ENCODE data around the gene DNASE1L1.

The DNASE1L1 gene

GRCh38 chrX:154365997-154366665 is 42.9 kb downstream of the DNASE1L1 start:
- peak overlapping the region; percentile 30 for H3K4me3 ChIP-seq (ENCODE audit: low read depth, low read length)
- POLR2A ChIA-PET, result interaction anchor here (1.1 to 2.9 kb wide), 2 partner anchors 9 to 12 kb away, joined by 3 to 16 read pairs; no protein-coding TSS in a partner anchor
- no peak for TF ChIP-seq CTCF (IDR thresholded peaks at IDR 0.05; ENCODE audit: insufficient read depth, low read length, missing control alignments)
- CTCF ChIA-PET, result no interaction called here
- DNase-seq (ENCODE audit: low read depth, low spot score), result no peak

GRCh38 chrX:154365052-154365600 is 43.9 kb downstream of the DNASE1L1 start:
- CTCF ChIA-PET, result no interaction called here
- TF ChIP-seq CTCF (IDR thresholded peaks at IDR 0.05; ENCODE audit: insufficient read depth, low read length, missing control alignments), result no peak
- no peak for DNase-seq (ENCODE audit: low read depth, low spot score)
- no peak overlapping the region for H3K4me3 ChIP-seq (ENCODE audit: low read depth, low read length)
- POLR2A ChIA-PET, result interaction anchor here (1.1 to 2.9 kb wide), 2 partner anchors 8 to 11 kb away, joined by 3 to 16 read pairs; no protein-coding TSS in a partner anchor

GRCh38 chrX:154363706-154364439 is 45.2 kb downstream of the DNASE1L1 start:
- POLR2A ChIA-PET, result no interaction called here
- TF ChIP-seq CTCF (IDR thresholded peaks at IDR 0.05; ENCODE audit: insufficient read depth, low read length, missing control alignments), result no peak
- CTCF ChIA-PET, result no interaction called here
- no peak for DNase-seq (ENCODE audit: low read depth, low spot score)
- no peak overlapping the region for H3K4me3 ChIP-seq (ENCODE audit: low read depth, low read length)

- TF ChIP-seq CTCF (IDR thresholded peaks at IDR 0.05; ENCODE audit: insufficient read depth, low read length, missing control alignments), result no peak
- no peak for DNase-seq (ENCODE audit: low read depth, low spot score)
- H3K4me3 ChIP-seq (ENCODE audit: low read depth, low read length), result no peak overlapping the region
- ChIA-PET CTCF (interaction anchor here (2.7 kb wide), 1 partner anchor 11 kb away, joined by 9 read pairs; no protein-coding TSS in a partner anchor), POLR2A (no interaction called here)
Measured at GRCh38 chrX:154362085-154362742, 46.8 kb downstream of the DNASE1L1 start.

- no peak for DNase-seq (ENCODE audit: low read depth, low spot score)
- POLR2A ChIA-PET, result interaction anchor here (0.9 kb wide), 1 partner anchor 11 kb away, joined by 3 read pairs; no protein-coding TSS in a partner anchor
- TF ChIP-seq CTCF (IDR thresholded peaks at IDR 0.05; ENCODE audit: insufficient read depth, low read length, missing control alignments), result no peak
- H3K4me3 ChIP-seq (ENCODE audit: low read depth, low read length), result no peak overlapping the region
- CTCF ChIA-PET, result no interaction called here
Measured at GRCh38 chrX:154360155-154360713, 48.8 kb downstream of the DNASE1L1 start.

All from AG04449 (cell line).